Mesenchymal stem cell (in vitro differentiated cells and primary cell): ENCODE results near the gene LEMD3.

ENCODE experiments used
- DNase-seq: peaks from one replicate; pipeline ENCODE4 v3.0.0-alpha.2; 2013
- H2AFZ ChIP-seq: one replicate; pipeline ENCODE4 v1.6.1; 2013; ENCODE audit warnings: low read depth, mild to moderate bottlenecking, control low read depth, inconsistent platforms, low read length, moderate library complexity
- H2AK5ac ChIP-seq: 2 replicates; pipeline ENCODE4 v1.6.1; 2013; ENCODE audit warnings: low read length, moderate library complexity, mild to moderate bottlenecking, inconsistent platforms; ENCODE audit not compliant: severe bottlenecking
- H2BK120ac ChIP-seq: one replicate; pipeline ENCODE4 v1.6.1; 2013; ENCODE audit warnings: low read depth, mild to moderate bottlenecking, inconsistent platforms, low read length, moderate library complexity
- H2BK12ac ChIP-seq, 2 experiments: one replicate each; pipeline ENCODE4 v1.6.1; 2013; ENCODE audit warnings: inconsistent platforms in 2 of 2, low read length in 2 of 2, mild to moderate bottlenecking in 2 of 2, moderate library complexity in 2 of 2, control low read depth in 1 of 2
- H2BK15ac ChIP-seq: one replicate; pipeline ENCODE4 v1.6.1; 2013; ENCODE audit warnings: mild to moderate bottlenecking, low read depth, inconsistent platforms; ENCODE audit not compliant: poor library complexity, severe bottlenecking
- H2BK5ac ChIP-seq: 2 replicates; pipeline ENCODE4 v1.6.1; 2013; ENCODE audit warnings: low read depth, mild to moderate bottlenecking, low read length, control low read depth, inconsistent platforms; ENCODE audit not compliant: poor library complexity, severe bottlenecking
- H3K14ac ChIP-seq, 2 experiments: one replicate each; pipeline ENCODE4 v1.6.1; 2013; ENCODE audit warnings: inconsistent platforms in 2 of 2, low read length in 2 of 2, control low read depth in 1 of 2, mild to moderate bottlenecking in 1 of 2, moderate library complexity in 1 of 2
- H3K18ac ChIP-seq, 2 experiments: one replicate each; pipeline ENCODE4 v1.6.1; 2013; ENCODE audit warnings: inconsistent platforms in 2 of 2, low read length in 2 of 2, control low read depth in 1 of 2, low read depth in 1 of 2, mild to moderate bottlenecking in 1 of 2
- H3K23ac ChIP-seq, 2 experiments: one replicate each; pipeline ENCODE4 v1.6.1; 2013; ENCODE audit warnings: inconsistent platforms in 2 of 2, low read length in 2 of 2, mild to moderate bottlenecking in 2 of 2, moderate library complexity in 2 of 2, control low read depth in 1 of 2
- H3K27ac ChIP-seq: 2 replicates; pipeline ENCODE4 v1.5.1; 2013; ENCODE audit warnings: mild to moderate bottlenecking, moderate library complexity, low read length, control low read depth, inconsistent platforms; ENCODE audit not compliant: poor library complexity, severe bottlenecking
- H3K27me3 ChIP-seq, 2 experiments: 2 replicates each; pipeline versions ENCODE4 v1.6.1 to v1.7.0; 2013; ENCODE audit warnings: low read length in 2 of 2, mild to moderate bottlenecking in 2 of 2, moderate library complexity in 2 of 2, control low read depth in 1 of 2, inconsistent platforms in 1 of 2; ENCODE audit not compliant: control insufficient read depth in 1 of 2, insufficient read depth in 1 of 2
- H3K36me3 ChIP-seq, 2 experiments: 2 replicates each; pipeline versions ENCODE4 v1.6.1 to v1.7.0; 2013; ENCODE audit warnings: low read length in 2 of 2, control low read depth in 1 of 2, inconsistent platforms in 1 of 2, low read depth in 1 of 2, mild to moderate bottlenecking in 1 of 2; ENCODE audit not compliant: insufficient read depth in 2 of 2, control insufficient read depth in 1 of 2
- H3K4ac ChIP-seq, 2 experiments: one replicate each; pipeline ENCODE4 v1.6.1; 2013; ENCODE audit warnings: inconsistent platforms in 2 of 2, low read length in 2 of 2, mild to moderate bottlenecking in 2 of 2, moderate library complexity in 2 of 2, control low read depth in 1 of 2, low read depth in 1 of 2
- H3K4me1 ChIP-seq: 2 replicates; pipeline ENCODE4 v1.6.1; 2013; ENCODE audit warnings: low read depth, low read length, control low read depth; ENCODE audit not compliant: control insufficient read depth, insufficient read depth
- H3K4me2 ChIP-seq: 2 replicates; pipeline ENCODE4 v1.6.1; 2013; ENCODE audit warnings: low read length, mild to moderate bottlenecking, inconsistent platforms; ENCODE audit not compliant: poor library complexity, severe bottlenecking
- H3K4me3 ChIP-seq, 2 experiments: 2 replicates each; pipeline versions ENCODE4 v1.5.1 to v1.7.0; 2013; ENCODE audit warnings: low read length in 2 of 2, mild to moderate bottlenecking in 2 of 2, control low read depth in 1 of 2, low read depth in 1 of 2; ENCODE audit not compliant: insufficient read depth in 1 of 2
- H3K79me1 ChIP-seq: replicated peaks from 2 replicates; pipeline ENCODE4 v1.6.1; 2013; ENCODE audit warnings: mild to moderate bottlenecking, control low read depth, low read length, inconsistent platforms; ENCODE audit not compliant: poor library complexity, severe bottlenecking
- H3K9ac ChIP-seq: 2 replicates; pipeline ENCODE4 v1.7.0; 2013; ENCODE audit warnings: mild to moderate bottlenecking, low read length, moderate library complexity
- H3K9me3 ChIP-seq: 2 replicates; pipeline ENCODE4 v1.7.0; 2013; ENCODE audit warnings: mild to moderate bottlenecking, low read length; ENCODE audit not compliant: control insufficient read depth
- H4K8ac ChIP-seq: one replicate; pipeline ENCODE4 v1.6.1; 2013; ENCODE audit warnings: inconsistent platforms, mild to moderate bottlenecking, low read length, moderate library complexity
- H4K91ac ChIP-seq: one replicate; pipeline ENCODE4 v1.6.1; 2013; ENCODE audit warnings: mild to moderate bottlenecking, low read length, inconsistent platforms
- WGBS: methylation state at CpG from one replicate; pipeline ENCODE4 v1.1.7; 2013; ENCODE audit warnings: mixed read lengths; 5-methylcytosine and 5-hydroxymethylcytosine counted together

The LEMD3 gene

GRCh38 chr12:65147312-65147905, 22.0 kb upstream of the LEMD3 start:
- Histone ChIP-seq H3K4me3 (no peak overlapping the region), H2AK5ac (no peak overlapping the region), H3K9ac (no peak overlapping the region), H2BK15ac (no peak overlapping the region), H2BK12ac (no peak overlapping the region), H4K91ac (no peak overlapping the region), H2AFZ (no peak overlapping the region), H2BK120ac (no peak overlapping the region), H2BK5ac (no peak overlapping the region), H3K79me1 (no peaks in the 10 kb centered on the region), H4K8ac (no peak overlapping the region), H3K18ac (no peak overlapping the region), H3K23ac (no peak overlapping the region), H3K4me1 (no peaks in the 10 kb centered on the region), H3K14ac (no peak overlapping the region), H3K27me3 (peaks cover 14 to 15% of the 10 kb centered on the region in 2 experiments), H3K27ac (no peak overlapping the region), H3K4me2 (no peak overlapping the region), H3K36me3 (no peaks in the 10 kb centered on the region), H3K9me3 (no peaks in the 10 kb centered on the region), H3K4ac (no peak overlapping the region)
- WGBS = no CpG with 5 or more reads among the region's 2 CpGs
- DNase-seq = no peak

- Histone ChIP-seq H3K9ac (no peak overlapping the region), H2BK5ac (no peak overlapping the region), H3K4me3 (no peak overlapping the region), H2BK120ac (no peak overlapping the region), H3K4me1 (no peaks in the 10 kb centered on the region), H3K4me2 (no peak overlapping the region), H2AK5ac (no peak overlapping the region), H3K27me3 (peaks cover 5% of the 10 kb centered on the region in 2 experiments), H2BK12ac (no peak overlapping the region), H3K79me1 (no peaks in the 10 kb centered on the region), H3K36me3 (no peaks in the 10 kb centered on the region), H3K23ac (no peak overlapping the region), H3K14ac (no peak overlapping the region), H3K27ac (no peak overlapping the region), H2BK15ac (no peak overlapping the region), H4K91ac (no peak overlapping the region), H3K9me3 (no peaks in the 10 kb centered on the region), H2AFZ (no peak overlapping the region), H4K8ac (no peak overlapping the region), H3K18ac (no peak overlapping the region), H3K4ac (no peak overlapping the region)
- no peak for DNase-seq
Observed at GRCh38 chr12:65152012-65152411, 17.4 kb upstream of the LEMD3 start.

- no peak overlapping the region for H4K8ac ChIP-seq
- no peak overlapping the region for H2BK15ac ChIP-seq
- H2BK120ac ChIP-seq = no peak overlapping the region
- H3K27me3 ChIP-seq = peaks cover 0 to under 1% of the 10 kb centered on the region in 2 experiments
- H3K14ac ChIP-seq = no peak overlapping the region
- H3K27ac ChIP-seq = no peak overlapping the region
- H3K4ac ChIP-seq = no peak overlapping the region
- H3K9ac ChIP-seq = no peak overlapping the region
- WGBS = 80% methylated on average over 1 of the region's 1 CpG
- H3K23ac ChIP-seq = no peak overlapping the region
- no peak overlapping the region for H2BK12ac ChIP-seq
- H2BK5ac ChIP-seq = no peak overlapping the region
- no peak overlapping the region for H4K91ac ChIP-seq
- H3K79me1 ChIP-seq = no peaks in the 10 kb centered on the region
- H3K4me3 ChIP-seq = no peak overlapping the region
- no peak for DNase-seq
- H3K36me3 ChIP-seq = no peaks in the 10 kb centered on the region
- no peak overlapping the region for H2AK5ac ChIP-seq
- no peak overlapping the region for H3K18ac ChIP-seq
- no peak overlapping the region for H3K4me2 ChIP-seq
- no peaks in the 10 kb centered on the region for H3K4me1 ChIP-seq
- no peaks in the 10 kb centered on the region for H3K9me3 ChIP-seq
- no peak overlapping the region for H2AFZ ChIP-seq
Observed at GRCh38 chr12:65152596-65152995, 16.8 kb upstream of the LEMD3 start.

- H3K18ac ChIP-seq = no peak overlapping the region
- no peak overlapping the region for H3K4ac ChIP-seq
- no peaks in the 10 kb centered on the region for H3K4me1 ChIP-seq
- H3K79me1 ChIP-seq = no peaks in the 10 kb centered on the region
- no peak overlapping the region for H2BK15ac ChIP-seq
- H3K14ac ChIP-seq = no peak overlapping the region
- H3K4me2 ChIP-seq = no peak overlapping the region
- no peak overlapping the region for H2AK5ac ChIP-seq
- DNase-seq = no peak
- WGBS = 74% methylated on average over 3 of the region's 3 CpGs
- H3K9me3 ChIP-seq = no peaks in the 10 kb centered on the region
- H4K91ac ChIP-seq = no peak overlapping the region
- no peak overlapping the region for H2BK12ac ChIP-seq
- no peak overlapping the region for H3K23ac ChIP-seq
- no peak overlapping the region for H3K27ac ChIP-seq
- H2BK120ac ChIP-seq = no peak overlapping the region
- H2BK5ac ChIP-seq = no peak overlapping the region
- H3K36me3 ChIP-seq = no peaks in the 10 kb centered on the region
- no peak overlapping the region for H4K8ac ChIP-seq
- no peak overlapping the region for H3K4me3 ChIP-seq
- no peak overlapping the region for H2AFZ ChIP-seq
- no peak overlapping the region for H3K9ac ChIP-seq
- H3K27me3 ChIP-seq = peaks cover 4 to 13% of the 10 kb centered on the region in 2 experiments
Observed at GRCh38 chr12:65155784-65156183, 13.6 kb upstream of the LEMD3 start.
